ENCODE results near the gene CSTB. TPM values are rescaled to one million over a fixed set of nuclear protein-coding genes. Genes with fewer than 3 reads are reported as not detected.

The CSTB gene
- total RNA-seq, 1 experiment from 2014 or later: 40.7 TPM

DNA sequence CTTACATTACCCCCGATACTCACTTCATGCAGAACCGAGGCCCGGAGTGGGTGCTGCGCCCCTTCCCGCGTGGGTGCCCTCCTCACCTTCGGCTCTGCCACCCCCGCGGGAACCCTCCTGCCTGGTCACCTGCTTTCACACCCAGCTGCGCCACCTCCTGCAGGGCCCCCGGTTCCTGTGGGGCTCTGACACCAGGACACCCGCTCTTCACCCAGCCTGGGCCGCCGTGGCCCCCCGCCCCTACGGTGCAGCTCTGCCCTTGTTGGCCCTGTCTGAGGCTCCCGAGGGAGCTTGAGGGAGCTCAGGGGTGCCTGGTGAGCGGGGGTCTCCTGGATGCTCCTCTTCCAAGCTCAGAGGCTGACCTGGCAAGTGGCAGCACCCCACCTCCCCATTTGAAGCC lies 32.3 kb upstream of the CSTB start:
- H3K23me2 ChIP-seq (ENCODE audit: insufficient read length, low read depth, low read length, poor library complexity, severe bottlenecking): no peaks in the 10 kb centered on the region
- H4K91ac ChIP-seq (ENCODE audit: insufficient read length, low read depth, low read length): no peak overlapping the region
- H3K27ac ChIP-seq (ENCODE audit: insufficient read length, low read depth, low read length): no peak overlapping the region
- no peak overlapping the region for H2AK5ac ChIP-seq (ENCODE audit: insufficient read length, low read length)
- H3K4me1 ChIP-seq (ENCODE audit: insufficient read depth, low read length): no peaks in the 10 kb centered on the region
- no peaks in the 10 kb centered on the region for H3K27me3 Mint-ChIP-seq (ENCODE audit: low read depth)
- H4K8ac ChIP-seq (replicated peaks; ENCODE audit: insufficient read length, low read depth, low read length): no peak overlapping the region
- peaks cover 3 to 9% of the 10 kb centered on the region in 2 experiments for H3K4me1 Mint-ChIP-seq
- no peaks in the 10 kb centered on the region for H3K9me3 ChIP-seq (ENCODE audit: control insufficient read depth, low read depth, low read length)
- no peak for DNase-seq
- WGBS (ENCODE audit: extremely low coverage, insufficient read length, low lambda C conversion rate): no CpG with 5 or more reads among the region's 18 CpGs
- H3K4ac ChIP-seq (ENCODE audit: low read depth, low read length): no peak overlapping the region
- H3K9ac ChIP-seq (ENCODE audit: extremely low read depth, insufficient read length, low read length): no peak overlapping the region
- H3K79me1 ChIP-seq (ENCODE audit: insufficient read depth, low read depth, low read length, poor library complexity, severe bottlenecking): no peaks in the 10 kb centered on the region
- H3K4me2 ChIP-seq (ENCODE audit: insufficient read depth, insufficient read length, low read length): no peak overlapping the region
- no peak overlapping the region for H3T11ph ChIP-seq (ENCODE audit: low read length)
- no peak overlapping the region for H2BK5ac ChIP-seq (ENCODE audit: insufficient read length, low read length)
- H3K9me3 Mint-ChIP-seq: no peaks in the 10 kb centered on the region
- no peak overlapping the region for H2BK20ac ChIP-seq (ENCODE audit: low read depth, low read length, poor library complexity, severe bottlenecking)
- TF ChIP-seq, protein P1, sequence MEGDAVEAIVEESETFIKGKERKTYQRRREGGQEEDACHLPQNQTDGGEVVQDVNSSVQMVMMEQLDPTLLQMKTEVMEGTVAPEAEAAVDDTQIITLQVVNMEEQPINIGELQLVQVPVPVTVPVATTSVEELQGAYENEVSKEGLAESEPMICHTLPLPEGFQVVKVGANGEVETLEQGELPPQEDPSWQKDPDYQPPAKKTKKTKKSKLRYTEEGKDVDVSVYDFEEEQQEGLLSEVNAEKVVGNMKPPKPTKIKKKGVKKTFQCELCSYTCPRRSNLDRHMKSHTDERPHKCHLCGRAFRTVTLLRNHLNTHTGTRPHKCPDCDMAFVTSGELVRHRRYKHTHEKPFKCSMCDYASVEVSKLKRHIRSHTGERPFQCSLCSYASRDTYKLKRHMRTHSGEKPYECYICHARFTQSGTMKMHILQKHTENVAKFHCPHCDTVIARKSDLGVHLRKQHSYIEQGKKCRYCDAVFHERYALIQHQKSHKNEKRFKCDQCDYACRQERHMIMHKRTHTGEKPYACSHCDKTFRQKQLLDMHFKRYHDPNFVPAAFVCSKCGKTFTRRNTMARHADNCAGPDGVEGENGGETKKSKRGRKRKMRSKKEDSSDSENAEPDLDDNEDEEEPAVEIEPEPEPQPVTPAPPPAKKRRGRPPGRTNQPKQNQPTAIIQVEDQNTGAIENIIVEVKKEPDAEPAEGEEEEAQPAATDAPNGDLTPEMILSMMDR (conservative IDR thresholded peaks at IDR 0.05): no peak
- no peak overlapping the region for H3K27ac Mint-ChIP-seq
- no peak overlapping the region for H2AFZ ChIP-seq (ENCODE audit: low read length)
- H4K20me1 ChIP-seq (ENCODE audit: control insufficient read depth, insufficient read depth, insufficient read length): no peaks in the 10 kb centered on the region
- H2BK15ac ChIP-seq (ENCODE audit: low read depth, low read length): no peak overlapping the region
- no peak overlapping the region for H4K5ac ChIP-seq (ENCODE audit: insufficient read length, low read depth, low read length)
- no peak overlapping the region for H3K18ac ChIP-seq (ENCODE audit: insufficient read length, low read depth, low read length)
- no peak overlapping the region for H3K23ac ChIP-seq (ENCODE audit: insufficient read length, low read depth, low read length)
- H3K79me2 ChIP-seq (ENCODE audit: insufficient read depth, low read length): no peaks in the 10 kb centered on the region
- no peak overlapping the region for H3K56ac ChIP-seq (ENCODE audit: insufficient read length, low read depth, low read length)
- H2BK12ac ChIP-seq (ENCODE audit: insufficient read length, low read depth, low read length): no peak overlapping the region
- H3K14ac ChIP-seq (ENCODE audit: insufficient read depth, low read length): no peak overlapping the region
- H2BK120ac ChIP-seq (ENCODE audit: low read depth, low read length, poor library complexity, severe bottlenecking): no peak overlapping the region
- H3K4me3 Mint-ChIP-seq: no peak overlapping the region
- H3K27me3 ChIP-seq (ENCODE audit: insufficient read depth, low read length): no peaks in the 10 kb centered on the region
- H3K36me3 Mint-ChIP-seq (ENCODE audit: insufficient read depth in 1 of 3, low read depth in 3 of 3): peaks cover 5 to 22% (median 17%) of the 10 kb centered on the region in 3 experiments; a peak in 6 of 7 replicates
